ENCODE measurements around the gene SESN2. TPM values are rescaled to one million over a fixed set of nuclear protein-coding genes. Genes with fewer than 3 reads are reported as not detected.

The SESN2 gene
- total and polyA plus RNA-seq, 2 experiments from 2014 or later, result 40.2 to 50.7 TPM

DNA sequence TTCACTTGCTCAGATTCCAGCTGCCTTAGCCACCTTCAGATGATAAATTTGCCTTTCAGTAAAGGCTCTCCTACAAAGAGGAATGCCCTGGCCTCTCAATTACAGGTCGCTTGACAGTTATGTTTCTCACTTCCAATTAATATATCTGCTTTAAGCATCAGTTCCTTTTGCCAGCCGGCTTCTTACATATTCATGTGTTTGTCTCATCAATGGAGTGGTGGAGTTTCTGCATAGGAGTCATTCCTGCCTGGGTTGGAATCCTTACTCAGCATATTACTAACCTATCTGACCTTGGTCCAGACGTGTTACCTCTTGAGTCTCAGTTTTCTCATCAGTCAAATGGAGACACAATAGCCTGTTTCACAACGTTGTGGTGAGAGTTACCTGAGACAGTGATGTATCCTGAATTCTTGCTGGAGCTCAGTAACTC, 9.4 kb upstream of the SESN2 start:
- DNase-seq (ENCODE audit: low spot score), result no peak
- Histone ChIP-seq H3K9me3 (ENCODE audit: low read depth) (no peaks in the 10 kb centered on the region), H3K9me2 (replicated peaks; ENCODE audit: insufficient read depth) (no peaks in the 10 kb centered on the region), H3K79me2 (peaks cover 3% of the 10 kb centered on the region), H3K36me3 (replicated peaks; ENCODE audit: insufficient read depth, low read depth) (no peaks in the 10 kb centered on the region), H3K27me3 (no peaks in the 10 kb centered on the region), H3K4me3 (no peak overlapping the region), H2AFZ (no peak overlapping the region), H3K4me2 (no peak overlapping the region), H3K27ac (peak overlapping the region; percentile 77), H4K20me1 (ENCODE audit: insufficient read depth, poor library complexity, severe bottlenecking) (no peaks in the 10 kb centered on the region), H3K4me1 (ENCODE audit: insufficient read depth) (peaks cover 26% of the 10 kb centered on the region)
- TF ChIP-seq EZH2 (IDR thresholded peaks at IDR 0.05; ENCODE audit: borderline replicate concordance), result no peak
- TF ChIP-seq CTCF (IDR thresholded peaks at IDR 0.05; ENCODE audit: poor library complexity), result no peak
- no peak for TF ChIP-seq EZH2phosphoT487 (IDR thresholded peaks at IDR 0.05; ENCODE audit: low read depth, severe bottlenecking, unreplicated experiment)
- WGBS (ENCODE audit: low lambda C conversion rate, missing lambda C conversion rate), result 66% methylated on average over 4 of the region's 4 CpGs

- no peak overlapping the region for H3K4me2 ChIP-seq
- peaks cover 13% of the 10 kb centered on the region for H4K20me1 ChIP-seq (ENCODE audit: insufficient read depth, poor library complexity, severe bottlenecking)
- H2AFZ ChIP-seq, result no peak overlapping the region
- 83% methylated on average over 6 of the region's 6 CpGs for WGBS (ENCODE audit: low lambda C conversion rate, missing lambda C conversion rate)
- H3K27me3 ChIP-seq, result no peaks in the 10 kb centered on the region
- TF ChIP-seq EZH2 (IDR thresholded peaks at IDR 0.05; ENCODE audit: borderline replicate concordance) (no peak), EZH2phosphoT487 (IDR thresholded peaks at IDR 0.05; ENCODE audit: low read depth, severe bottlenecking, unreplicated experiment) (no peak), CTCF (IDR thresholded peaks at IDR 0.05; ENCODE audit: poor library complexity) (no peak)
- H3K36me3 ChIP-seq (replicated peaks; ENCODE audit: insufficient read depth, low read depth), result no peaks in the 10 kb centered on the region
- peaks cover 19% of the 10 kb centered on the region for H3K79me2 ChIP-seq
- H3K4me1 ChIP-seq (ENCODE audit: insufficient read depth), result no peaks in the 10 kb centered on the region
- H3K4me3 ChIP-seq, result no peak overlapping the region
- H3K27ac ChIP-seq, result no peak overlapping the region
- no peak for DNase-seq (ENCODE audit: low spot score)
- H3K9me3 ChIP-seq (ENCODE audit: low read depth), result no peaks in the 10 kb centered on the region
- no peaks in the 10 kb centered on the region for H3K9me2 ChIP-seq (replicated peaks; ENCODE audit: insufficient read depth)
Measured at GRCh38 chr1:28256197-28256827, 3.0 kb upstream of the SESN2 start.

DNA sequence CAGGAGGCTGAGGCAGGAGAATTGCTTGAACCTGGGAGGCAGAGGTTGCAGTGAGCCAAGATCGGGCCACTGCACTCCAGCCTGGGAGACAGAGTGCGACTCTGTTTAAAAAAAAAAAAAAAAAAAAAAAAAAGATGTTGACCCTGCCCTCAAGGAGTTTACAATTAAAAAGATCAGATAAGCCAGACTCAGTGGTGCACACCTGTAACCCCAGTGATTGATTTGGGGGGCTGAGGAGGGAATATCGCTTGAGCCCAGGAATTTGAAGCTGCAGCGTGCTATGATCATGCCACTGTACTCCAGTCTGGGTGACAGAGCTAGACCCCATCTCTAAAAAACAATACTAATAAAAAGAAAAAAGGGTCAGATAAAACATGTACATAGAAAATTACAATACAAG, 1.6 kb upstream of the SESN2 start:
- WGBS (ENCODE audit: low lambda C conversion rate, missing lambda C conversion rate), result 100% methylated on average over 3 of the region's 4 CpGs
- H3K27ac ChIP-seq, result no peak overlapping the region

More for the DNA sequence above, 1.6 kb upstream of the SESN2 start:
- Histone ChIP-seq H3K79me2 (peaks cover 33% of the 10 kb centered on the region), H3K4me3 (no peak overlapping the region), H3K9me2 (replicated peaks; ENCODE audit: insufficient read depth) (no peaks in the 10 kb centered on the region), H2AFZ (no peak overlapping the region), H3K9me3 (ENCODE audit: low read depth) (no peaks in the 10 kb centered on the region), H4K20me1 (ENCODE audit: insufficient read depth, poor library complexity, severe bottlenecking) (peaks cover 27% of the 10 kb centered on the region), H3K27me3 (no peaks in the 10 kb centered on the region), H3K4me2 (no peak overlapping the region), H3K4me1 (ENCODE audit: insufficient read depth) (peaks cover 2% of the 10 kb centered on the region), H3K36me3 (replicated peaks; ENCODE audit: insufficient read depth, low read depth) (no peaks in the 10 kb centered on the region)
- DNase-seq (ENCODE audit: low spot score), result no peak
- no peak for TF ChIP-seq CTCF (IDR thresholded peaks at IDR 0.05; ENCODE audit: poor library complexity)
- no peak for TF ChIP-seq EZH2 (IDR thresholded peaks at IDR 0.05; ENCODE audit: borderline replicate concordance)
- TF ChIP-seq EZH2phosphoT487 (IDR thresholded peaks at IDR 0.05; ENCODE audit: low read depth, severe bottlenecking, unreplicated experiment), result no peak
